Loucy (cell line): ENCODE measurements around the gene UNC5A.

Experiments used
- CTCF ChIP-seq: fragments of 200-600 bp; sonication (generic); conservative IDR thresholded peaks from 2 replicates; pipeline ENCODE4 v1.5.1; 2014; ENCODE audit warnings: mild to moderate bottlenecking, antibody characterized with exemption, low read length
- EZH2phosphoT487 ChIP-seq: fragments of 200-600 bp; IDR thresholded peaks from 2 replicates; pipeline ENCODE4 v1.6.1; 2018; ENCODE audit warnings: antibody characterized with exemption, mild to moderate bottlenecking, moderate library complexity, borderline replicate concordance

DNA sequence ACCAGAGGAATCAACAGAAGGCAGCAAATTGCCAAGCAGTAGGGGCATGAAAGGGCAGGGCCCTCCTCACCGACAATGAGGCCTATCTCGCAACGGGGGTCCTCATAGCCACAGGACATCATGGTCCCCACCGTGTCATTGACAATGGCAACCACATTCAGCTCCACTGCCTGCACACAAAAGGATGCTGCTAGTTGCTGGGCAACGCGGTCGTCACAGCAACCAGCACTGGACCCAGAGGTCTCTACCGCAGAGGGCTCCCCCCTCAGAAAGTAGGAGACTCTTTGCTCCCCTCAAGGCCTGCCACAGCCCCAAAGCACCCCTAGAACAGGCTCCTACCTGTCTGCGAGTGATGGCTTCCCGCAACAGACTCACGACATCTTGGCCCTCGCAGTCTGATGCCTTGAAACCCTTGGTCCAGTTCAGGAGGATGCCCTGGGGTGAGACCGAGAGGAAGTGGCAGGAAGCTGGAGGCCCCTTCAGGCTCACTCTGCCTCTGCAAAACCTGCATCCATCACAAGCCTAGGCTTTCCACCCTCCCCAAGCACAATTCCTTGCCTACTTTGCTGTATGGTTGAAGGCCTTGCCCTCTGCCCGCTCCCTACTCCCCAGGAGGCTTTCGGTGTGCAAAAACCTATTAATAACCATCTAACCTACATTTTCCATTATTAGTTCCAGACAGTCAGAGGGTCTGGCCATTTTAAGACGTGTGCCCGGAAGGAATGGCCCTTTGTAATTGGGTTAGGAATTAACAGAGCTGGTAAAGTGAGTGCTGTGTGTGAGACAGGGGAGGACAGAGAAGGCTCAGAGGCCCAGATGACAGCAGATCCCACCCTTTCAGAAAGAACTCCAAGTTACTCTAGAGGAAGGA is 73.6 kb downstream of the UNC5A start:
- TF ChIP-seq CTCF (no peak), EZH2phosphoT487 (no peak)
